IPS-20b (cell line): ENCODE results near the gene C20orf204.

ENCODE experiments used
- H3K27ac ChIP-seq: one replicate; pipeline ENCODE4 v1.5.1; 2013; ENCODE audit warnings: low read length
- H3K27me3 ChIP-seq: 2 replicates; pipeline ENCODE4 v1.6.1; 2013; ENCODE audit warnings: mild to moderate bottlenecking, low read length, inconsistent platforms; ENCODE audit not compliant: insufficient read depth
- H3K36me3 ChIP-seq: 2 replicates; pipeline ENCODE4 v1.6.1; 2013; ENCODE audit warnings: low read depth, mild to moderate bottlenecking, inconsistent platforms, low read length, moderate library complexity; ENCODE audit not compliant: insufficient read depth
- H3K4me1 ChIP-seq: 2 replicates; pipeline ENCODE4 v1.6.1; 2013; ENCODE audit warnings: mild to moderate bottlenecking, control low read depth, inconsistent platforms, low read length, moderate library complexity; ENCODE audit not compliant: insufficient read depth
- H3K4me3 ChIP-seq: 2 replicates; pipeline ENCODE4 v1.5.1; 2013; ENCODE audit warnings: mild to moderate bottlenecking, low read length, inconsistent platforms
- H3K9ac ChIP-seq: 2 replicates; pipeline ENCODE4 v1.6.1; 2013; ENCODE audit warnings: low read depth, mild to moderate bottlenecking, inconsistent platforms, low read length, moderate library complexity
- H3K9me3 ChIP-seq: 2 replicates; pipeline ENCODE4 v1.6.1; 2013; ENCODE audit warnings: mild to moderate bottlenecking, low read depth, low read length, inconsistent platforms; ENCODE audit not compliant: insufficient read depth

The C20orf204 gene

DNA sequence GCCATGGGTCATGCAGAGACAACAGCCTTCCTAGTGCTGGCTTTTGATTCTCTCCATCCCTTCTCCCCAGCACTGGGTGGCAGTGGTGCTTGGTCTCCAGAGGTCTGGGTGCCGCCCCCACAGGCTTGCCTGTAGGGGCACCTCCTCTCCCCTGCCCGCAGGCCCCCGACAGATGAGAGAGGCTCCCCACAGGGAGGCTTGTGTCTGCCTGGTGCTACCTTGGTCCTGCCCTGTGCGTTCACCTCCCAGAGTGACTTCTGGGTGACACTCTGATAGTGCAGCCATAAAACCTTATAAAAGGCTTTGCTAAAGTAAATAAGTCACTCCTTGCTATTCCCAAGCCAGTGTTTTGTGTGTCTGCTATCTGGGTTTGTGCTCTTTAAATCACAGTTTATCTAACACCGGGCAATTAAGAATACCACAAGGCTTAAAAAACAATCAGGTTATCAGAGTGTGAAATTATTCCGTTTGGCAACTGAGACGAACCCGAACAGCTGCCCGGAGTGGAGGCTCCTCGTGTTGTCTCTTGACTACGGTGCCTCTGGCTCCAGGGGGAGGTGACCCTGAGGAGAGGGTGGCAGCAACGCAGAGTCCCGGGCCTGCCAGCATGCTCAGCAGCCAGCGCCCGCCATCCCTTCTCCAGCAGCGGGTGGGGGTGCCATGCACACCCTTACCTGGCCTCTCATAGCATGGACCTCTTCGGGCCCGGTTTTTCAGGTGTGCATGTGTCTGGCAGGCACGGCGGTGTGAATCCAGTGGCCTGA, 5.4 kb upstream of the C20orf204 start:
- peaks cover 70% of the 10 kb centered on the region for H3K36me3 ChIP-seq
- no peaks in the 10 kb centered on the region for H3K27me3 ChIP-seq
- no peak overlapping the region for H3K9ac ChIP-seq
- no peak overlapping the region for H3K4me3 ChIP-seq
- H3K4me1 ChIP-seq: 0 out of 2 replicates have a peak, but pooled peaks cover 3% of the 10 kb centered on the region
- H3K9me3 ChIP-seq: no peaks in the 10 kb centered on the region
- H3K27ac ChIP-seq: no peak overlapping the region

DNA sequence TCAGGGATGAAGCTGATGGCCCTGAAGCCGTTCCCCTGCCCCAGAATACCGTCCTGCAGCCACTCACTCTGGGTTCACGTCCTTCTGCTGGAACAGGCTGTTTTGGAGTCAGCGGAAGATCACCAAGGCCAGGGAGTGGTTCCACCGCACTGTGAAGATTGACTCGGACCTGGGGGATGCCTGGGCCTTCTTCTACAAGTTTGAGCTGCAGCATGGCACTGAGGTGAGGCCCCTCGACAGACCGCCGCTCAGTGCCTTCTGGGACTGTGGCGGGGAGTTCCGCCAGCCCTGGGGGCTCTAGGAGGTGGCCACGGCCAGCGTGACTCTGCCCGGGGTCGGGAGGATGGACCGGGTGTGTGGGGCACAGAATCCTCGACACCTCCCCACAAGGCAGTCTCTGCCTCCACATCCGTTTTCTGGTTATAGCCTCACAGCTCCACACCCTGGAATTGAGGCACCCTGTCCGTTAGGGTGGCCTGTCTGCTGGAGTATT, 4.1 kb upstream of the C20orf204 start:
- Histone ChIP-seq H3K9ac (no peak overlapping the region), H3K36me3 (peaks cover 58% of the 10 kb centered on the region), H3K9me3 (no peaks in the 10 kb centered on the region), H3K4me1 (peaks cover 4% of the 10 kb centered on the region; the same call in 1 of the 2 replicates), H3K27ac (no peak overlapping the region), H3K27me3 (peaks cover 7% of the 10 kb centered on the region; the same call in 1 of the 2 replicates), H3K4me3 (no peak overlapping the region)

DNA sequence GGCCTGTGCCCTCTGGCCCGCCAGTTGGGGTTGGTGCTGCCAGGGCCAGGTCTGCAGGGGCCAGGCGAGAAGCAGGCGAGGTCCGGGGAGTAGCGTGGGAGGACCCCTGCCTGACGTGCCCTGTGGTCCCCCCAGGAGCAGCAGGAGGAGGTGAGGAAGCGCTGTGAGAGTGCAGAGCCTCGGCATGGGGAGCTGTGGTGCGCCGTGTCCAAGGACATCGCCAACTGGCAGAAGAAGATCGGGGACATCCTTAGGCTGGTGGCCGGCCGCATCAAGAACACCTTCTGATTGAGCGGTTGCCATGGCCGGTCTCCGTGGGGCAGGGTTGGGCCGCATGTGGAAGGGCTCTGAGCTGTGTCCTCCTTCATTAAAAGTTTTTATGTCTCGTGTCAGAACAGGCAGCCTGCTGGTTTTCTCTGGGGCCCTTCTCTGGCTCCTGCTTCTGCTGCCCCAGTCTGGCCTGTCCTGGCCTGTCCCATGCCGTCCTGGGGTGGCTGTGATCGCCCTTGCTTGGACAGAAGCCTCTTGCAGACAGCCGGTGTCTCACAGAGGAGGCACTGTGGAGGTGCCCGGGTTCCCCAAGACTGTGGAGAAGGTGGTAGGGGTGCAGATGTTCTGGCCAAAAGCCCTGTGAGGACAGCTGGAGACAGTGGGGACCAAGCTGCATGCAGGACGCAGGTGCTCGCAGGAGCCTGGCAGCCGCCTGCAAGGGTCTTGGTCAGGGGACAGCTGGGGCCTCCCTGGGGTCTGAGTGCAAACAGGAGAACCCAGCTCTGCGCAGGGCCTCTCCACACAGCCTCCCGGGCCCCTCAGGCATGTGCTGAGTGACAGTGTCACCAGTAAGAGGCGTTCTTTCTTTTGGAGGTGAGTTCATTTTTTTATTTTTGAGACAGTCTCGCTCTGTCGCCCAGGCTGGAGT, 3.0 kb upstream of the C20orf204 start:
- no peak overlapping the region for H3K4me3 ChIP-seq
- no peak overlapping the region for H3K9ac ChIP-seq
- H3K9me3 ChIP-seq: no peaks in the 10 kb centered on the region
- H3K4me1 ChIP-seq: peaks cover 4% of the 10 kb centered on the region; the same call in 1 of the 2 replicates
- H3K27ac ChIP-seq: no peak overlapping the region
- peaks cover 47% of the 10 kb centered on the region for H3K36me3 ChIP-seq
- H3K27me3 ChIP-seq: peaks cover 18% of the 10 kb centered on the region

- Histone ChIP-seq H3K27ac (no peak overlapping the region), H3K36me3 (peaks cover 37% of the 10 kb centered on the region), H3K9ac (no peak overlapping the region)
Observed at GRCh38 chr20:64033981-64034493, 1.9 kb upstream of the C20orf204 start.

DNA sequence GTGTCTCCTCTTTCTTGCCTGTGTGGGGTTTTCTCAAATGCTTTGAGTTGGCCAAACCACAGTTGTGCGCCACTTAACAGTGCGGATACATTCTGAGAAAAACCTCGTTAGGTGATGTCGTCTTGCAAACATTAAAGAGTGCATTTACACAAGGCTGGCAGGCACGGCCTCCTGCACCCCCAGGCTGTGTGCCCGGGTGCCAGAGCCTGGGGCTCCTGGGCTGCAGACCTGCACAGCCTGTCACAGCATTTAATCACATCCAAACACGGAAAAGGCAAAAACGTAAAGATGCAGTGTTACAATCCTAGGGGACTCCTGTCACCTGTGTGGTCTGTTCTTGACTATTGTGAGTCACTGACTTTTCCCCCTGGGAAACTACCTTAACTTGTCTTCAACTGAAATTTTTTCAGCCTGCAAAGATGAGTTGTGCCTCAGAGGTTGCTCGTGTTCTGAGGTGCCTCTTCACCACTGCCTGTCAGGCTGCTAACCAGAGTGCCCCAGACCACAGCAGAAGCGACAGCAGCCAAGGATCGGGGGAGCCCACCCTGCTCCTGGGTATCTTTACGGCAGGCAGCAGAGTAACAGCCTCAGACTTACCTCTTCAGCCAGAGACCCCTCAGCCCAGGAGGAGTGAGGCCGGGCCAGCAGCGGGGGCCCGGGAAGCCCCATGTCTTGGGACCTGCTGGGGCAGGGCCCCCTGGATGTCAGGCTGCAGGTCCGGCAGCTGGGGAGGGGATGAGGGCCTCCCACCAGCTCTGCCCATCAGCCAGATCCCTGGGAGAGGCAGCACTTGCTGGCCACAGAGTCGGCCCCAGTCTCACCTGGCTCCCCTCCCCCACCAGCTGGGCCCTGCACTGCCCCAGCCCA, 683 bp upstream of the C20orf204 start:
- H3K36me3 ChIP-seq: peaks cover 24% of the 10 kb centered on the region
- H3K4me1 ChIP-seq: peaks cover 4% of the 10 kb centered on the region; the same call in 1 of the 2 replicates
- no peak overlapping the region for H3K9ac ChIP-seq
- peaks cover 41% of the 10 kb centered on the region for H3K27me3 ChIP-seq
- H3K9me3 ChIP-seq: no peaks in the 10 kb centered on the region
- H3K27ac ChIP-seq: no peak overlapping the region
- H3K4me3 ChIP-seq: no peak overlapping the region

More at GRCh38 chr20:64033981-64034493, 1.9 kb upstream of the C20orf204 start:
- peaks cover 29% of the 10 kb centered on the region for H3K27me3 ChIP-seq
- H3K9me3 ChIP-seq: no peaks in the 10 kb centered on the region
- peaks cover 4% of the 10 kb centered on the region; the same call in 1 of the 2 replicates for H3K4me1 ChIP-seq
- H3K4me3 ChIP-seq: no peak overlapping the region

GRCh38 chr20:64036346-64037198, 590 bp downstream of the C20orf204 start:
- Histone ChIP-seq H3K27ac (no peak overlapping the region), H3K4me1 (peaks cover 4% of the 10 kb centered on the region; the same call in 1 of the 2 replicates), H3K9me3 (no peaks in the 10 kb centered on the region), H3K9ac (no peak overlapping the region), H3K4me3 (no peak overlapping the region), H3K27me3 (peaks cover 54% of the 10 kb centered on the region), H3K36me3 (peaks cover 14% of the 10 kb centered on the region)

GRCh38 chr20:64037199-64037497, 1.2 kb downstream of the C20orf204 start:
- Histone ChIP-seq H3K9me3 (no peaks in the 10 kb centered on the region), H3K27me3 (peaks cover 60% of the 10 kb centered on the region), H3K4me3 (no peak overlapping the region), H3K9ac (no peak overlapping the region), H3K36me3 (peaks cover 8% of the 10 kb centered on the region), H3K4me1 (peaks cover 4% of the 10 kb centered on the region; the same call in 1 of the 2 replicates), H3K27ac (no peak overlapping the region)

DNA sequence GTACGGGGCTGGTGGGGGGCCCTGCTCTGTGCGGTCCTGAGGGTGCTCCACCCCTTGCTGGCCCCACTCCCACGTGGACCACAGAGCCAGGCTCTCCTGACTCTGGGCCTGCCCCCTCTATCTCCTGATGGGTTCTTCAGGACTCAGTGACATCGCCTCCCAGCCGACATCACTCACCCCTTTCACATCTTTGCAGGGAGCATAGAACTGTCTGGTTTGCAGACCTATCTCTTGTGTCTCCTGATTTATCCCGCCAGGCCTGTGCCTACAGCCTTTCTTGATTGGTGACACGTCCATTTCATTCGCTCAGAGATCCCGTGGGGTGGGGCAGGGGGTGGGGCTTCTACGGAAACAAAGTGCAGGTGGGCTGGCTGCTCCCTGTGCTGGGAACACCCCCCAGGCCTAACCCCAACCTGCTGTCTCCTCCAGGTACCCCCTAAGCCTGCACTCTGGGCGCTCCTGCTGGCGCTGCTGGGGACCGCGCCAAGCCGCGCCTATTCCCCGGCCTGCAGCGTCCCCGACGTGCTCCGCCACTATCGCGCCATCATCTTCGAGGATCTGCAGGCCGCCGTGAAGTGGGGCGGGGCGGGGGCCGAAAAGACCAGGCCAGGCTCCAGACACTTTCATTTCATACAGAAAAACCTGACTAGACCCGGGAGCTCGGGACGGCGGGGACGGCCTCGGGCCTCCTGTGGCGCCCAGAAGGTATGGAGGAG, 1.7 kb downstream of the C20orf204 start:
- no peaks in the 10 kb centered on the region for H3K9me3 ChIP-seq
- peaks cover 4% of the 10 kb centered on the region; the same call in 1 of the 2 replicates for H3K4me1 ChIP-seq
- peaks cover 64% of the 10 kb centered on the region for H3K27me3 ChIP-seq
- 0 out of 2 replicates have a peak, but pooled peaks cover 3% of the 10 kb centered on the region for H3K36me3 ChIP-seq
- no peak overlapping the region for H3K9ac ChIP-seq
- H3K4me3 ChIP-seq: peak overlapping the region; percentile 65; the same call in 1 of the 2 replicates
- H3K27ac ChIP-seq: no peak overlapping the region

- Histone ChIP-seq H3K36me3 (no peaks in the 10 kb centered on the region), H3K27me3 (peaks cover 67% of the 10 kb centered on the region), H3K4me3 (peak overlapping the region; percentile 65; the same call in 1 of the 2 replicates), H3K9me3 (no peaks in the 10 kb centered on the region), H3K4me1 (peaks cover 4% of the 10 kb centered on the region; the same call in 1 of the 2 replicates), H3K27ac (no peak overlapping the region), H3K9ac (no peak overlapping the region)
Observed at GRCh38 chr20:64038224-64038564, 2.2 kb downstream of the C20orf204 start.
